ENCODE results near the gene THAP4.

Gene THAP4

GRCh38 chr2:241637018-241637794 lies at the start of gene THAP4, which contains the start of gene ATG4B:
Gene THAP4 (minus strand): TSS chr2:241637158. CDS start chr2:241637017, 141 bp downstream.
Gene ATG4B (plus strand): TSS chr2:241637693. CDS start chr2:241637715, 22 bp downstream.
- H3K9me2 ChIP-seq (replicated peaks; ENCODE audit: insufficient read depth, low read length) = no peaks in the 10 kb centered on the region
- peak within 1 kb of the TSS; percentile 91 for H2AFZ ChIP-seq (ENCODE audit: low read depth, low read length, severe bottlenecking)
- H3K27me3 ChIP-seq (ENCODE audit: low read length) = no peaks in the 10 kb centered on the region
- peaks cover 86% of the 10 kb centered on the region for H3K79me2 ChIP-seq (ENCODE audit: insufficient read depth, low read length)
- H4K20me1 ChIP-seq (ENCODE audit: low read depth, low read length) = no peaks in the 10 kb centered on the region
- H3K9ac ChIP-seq (ENCODE audit: low read length) = peak within 1 kb of the TSS; percentile 95
- peaks cover 13% of the 10 kb centered on the region for H3K9me3 ChIP-seq (ENCODE audit: insufficient read depth, low read length)
- peaks cover 17% of the 10 kb centered on the region for H3K36me3 ChIP-seq (ENCODE audit: low read length)
- TF ChIP-seq CTCF (IDR thresholded peaks at IDR 0.05; ENCODE audit: insufficient read depth, low read length, poor library complexity, severe bottlenecking) (no peak), EZH2phosphoT487 (conservative IDR thresholded peaks at IDR 0.05; ENCODE audit: low read length) (no peak)
- H3F3A ChIP-seq (ENCODE audit: insufficient read depth) = peaks cover 7% of the 10 kb centered on the region; the same call in 1 of the 2 replicates
- peak within 1 kb of the TSS; percentile 85 for H3K27ac ChIP-seq (ENCODE audit: low read depth, low read length)
- peak within 1 kb of the TSS; percentile 86 for H3K4me3 ChIP-seq (ENCODE audit: insufficient read depth, low read length, poor library complexity, severe bottlenecking)
- peak within 1 kb of the TSS; percentile 91 for H3K4me2 ChIP-seq (ENCODE audit: low read depth, low read length, poor library complexity, severe bottlenecking)

- H3K4me2 ChIP-seq (ENCODE audit: low read depth, low read length, poor library complexity, severe bottlenecking) = peak overlapping the region; percentile 92
- H3K9me2 ChIP-seq (replicated peaks; ENCODE audit: insufficient read depth, low read length) = no peaks in the 10 kb centered on the region
- H3K79me2 ChIP-seq (ENCODE audit: insufficient read depth, low read length) = peaks cover 79% of the 10 kb centered on the region
- no peaks in the 10 kb centered on the region for H3K27me3 ChIP-seq (ENCODE audit: low read length)
- no peaks in the 10 kb centered on the region for H3K9me3 ChIP-seq (ENCODE audit: insufficient read depth, low read length)
- H3K36me3 ChIP-seq (ENCODE audit: low read length) = peaks cover 9% of the 10 kb centered on the region; the same call in 1 of the 2 replicates
- peak overlapping the region; percentile 50 for H2AFZ ChIP-seq (ENCODE audit: low read depth, low read length, severe bottlenecking)
- H4K20me1 ChIP-seq (ENCODE audit: low read depth, low read length) = no peaks in the 10 kb centered on the region
- H3K9ac ChIP-seq (ENCODE audit: low read length) = peak overlapping the region; percentile 98
- peak overlapping the region; percentile 68 for H3K27ac ChIP-seq (ENCODE audit: low read depth, low read length)
- TF ChIP-seq EZH2phosphoT487 (conservative IDR thresholded peaks at IDR 0.05; ENCODE audit: low read length) (no peak), CTCF (IDR thresholded peaks at IDR 0.05; ENCODE audit: insufficient read depth, low read length, poor library complexity, severe bottlenecking) (no peak)
- no peaks in the 10 kb centered on the region for H3F3A ChIP-seq (ENCODE audit: insufficient read depth)
- H3K4me3 ChIP-seq (ENCODE audit: insufficient read depth, low read length, poor library complexity, severe bottlenecking) = peak overlapping the region; percentile 86
Observed at GRCh38 chr2:241686324-241686649, 49.3 kb upstream of the THAP4 start.

- Histone ChIP-seq H4K20me1 (ENCODE audit: low read depth, low read length) (no peaks in the 10 kb centered on the region), H3K4me2 (ENCODE audit: low read depth, low read length, poor library complexity, severe bottlenecking) (no peak overlapping the region), H3K9me3 (ENCODE audit: insufficient read depth, low read length) (no peaks in the 10 kb centered on the region), H3K79me2 (ENCODE audit: insufficient read depth, low read length) (peaks cover 44% of the 10 kb centered on the region), H3K36me3 (ENCODE audit: low read length) (peaks cover 13% of the 10 kb centered on the region; the same call in 1 of the 2 replicates), H3K4me3 (ENCODE audit: insufficient read depth, low read length, poor library complexity, severe bottlenecking) (no peak overlapping the region), H3K9ac (ENCODE audit: low read length) (no peak overlapping the region), H3K27ac (ENCODE audit: low read depth, low read length) (no peak overlapping the region), H3F3A (ENCODE audit: insufficient read depth) (no peaks in the 10 kb centered on the region), H3K9me2 (replicated peaks; ENCODE audit: insufficient read depth, low read length) (no peaks in the 10 kb centered on the region), H3K27me3 (ENCODE audit: low read length) (no peaks in the 10 kb centered on the region), H2AFZ (ENCODE audit: low read depth, low read length, severe bottlenecking) (no peak overlapping the region)
- TF ChIP-seq EZH2phosphoT487 (conservative IDR thresholded peaks at IDR 0.05; ENCODE audit: low read length) (no peak), CTCF (IDR thresholded peaks at IDR 0.05; ENCODE audit: insufficient read depth, low read length, poor library complexity, severe bottlenecking) (no peak)
Observed at GRCh38 chr2:241680827-241681599, 44.1 kb upstream of the THAP4 start.

Measured in SU-DHL-6 (cell line).